ENCODE results near the gene EIPR1. TPM values are rescaled to one million over a fixed set of nuclear protein-coding genes. Genes with fewer than 3 reads are reported as not detected.

EIPR1 gene
- total and polyA plus RNA-seq, 2 of the 4 experiments (the other 2 are of a cell fraction), result 46.5 to 67.4 TPM

DNA sequence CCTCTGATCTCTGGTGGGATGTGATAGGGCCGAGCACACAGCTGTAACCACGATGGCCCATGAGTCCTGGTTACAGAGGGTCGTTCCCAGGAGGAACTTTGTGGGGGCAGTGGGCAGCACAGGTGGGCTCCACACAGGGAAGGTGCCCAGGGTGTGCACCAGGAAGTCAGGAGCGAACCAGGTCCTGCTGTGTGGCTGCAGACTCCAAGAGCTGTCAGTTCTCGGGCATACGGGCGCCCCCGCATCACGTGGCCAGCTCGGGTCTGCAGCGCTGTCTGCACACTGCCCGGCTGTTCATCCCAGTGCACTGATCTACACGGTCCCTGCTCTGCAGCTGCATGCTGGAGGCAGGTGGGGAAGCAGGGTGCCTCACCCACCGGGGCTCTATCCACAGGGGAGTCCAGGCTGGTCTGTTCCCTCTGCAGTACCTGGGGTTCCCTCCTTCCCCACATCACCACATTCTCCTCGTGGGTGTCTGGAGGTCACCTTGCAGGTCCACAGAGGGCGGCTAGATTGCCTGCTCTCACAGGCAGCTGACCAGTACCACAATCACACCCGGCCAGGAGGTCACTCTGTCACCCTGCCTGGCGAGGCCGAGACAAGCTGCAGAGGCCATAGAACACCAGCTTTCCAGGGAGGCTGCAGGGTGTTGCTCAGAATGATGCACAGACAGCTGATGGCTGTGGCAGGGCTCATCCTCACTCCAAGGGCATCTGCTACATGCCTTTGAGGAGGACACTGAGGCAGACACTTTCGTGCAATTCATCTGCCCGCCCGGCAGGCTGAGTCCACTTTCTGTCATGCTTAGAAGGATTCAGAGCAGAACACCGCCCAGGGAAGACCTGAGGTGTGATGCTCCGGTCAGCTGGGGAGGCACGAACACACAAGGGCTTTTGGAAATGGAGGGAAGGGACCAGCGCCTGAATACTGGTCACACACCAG, 202.7 kb downstream of the EIPR1 start (continued):
- no peak for TF ChIP-seq MAFK (IDR thresholded peaks at IDR 0.05; ENCODE audit: low read depth, low read length)

GRCh38 chr2:3173031-3173430, 204.6 kb downstream of the EIPR1 start:
- H2AFZ ChIP-seq (replicated peaks; ENCODE audit: low read length, poor library complexity), result no peak overlapping the region
- no peak overlapping the region for H3K27ac ChIP-seq (ENCODE audit: insufficient read depth, low read length)
- H4K91ac ChIP-seq (ENCODE audit: insufficient read depth, low read depth, low read length), result no peak overlapping the region
- no peaks in the 10 kb centered on the region for H3K79me1 ChIP-seq (ENCODE audit: low read depth in 1 of 2, low read length in 2 of 2)
- no peak overlapping the region for H2BK20ac ChIP-seq (ENCODE audit: low read depth, low read length)
- no peak overlapping the region for H4K5ac ChIP-seq (ENCODE audit: low read depth, low read length)
- no peak overlapping the region for H2AK5ac ChIP-seq (ENCODE audit: low read depth, low read length)
- H2AK9ac ChIP-seq (replicated peaks; ENCODE audit: low read depth, low read length, poor library complexity), result no peak overlapping the region
- ATAC-seq (ENCODE audit: low read depth), result no peak
- no peak overlapping the region for H4K8ac ChIP-seq (ENCODE audit: low read depth in 2 of 2, low read length in 2 of 2)
- no peak overlapping the region for H3K14ac ChIP-seq (replicated peaks; ENCODE audit: low read depth, low read length)
- peaks cover 9% of the 10 kb centered on the region for H3K4me1 ChIP-seq (ENCODE audit: control insufficient read depth, insufficient read depth, low read length)
- ChIA-PET POLR2A (ENCODE audit: unreplicated experiment) (no interaction called here), CTCF (no interaction called here)
- dilution Hi-C loops (cut with HindIII; ENCODE audit: low sequenced_read_pairs, unreplicated experiment) (no loop called here), intact Hi-C loops (cut with micrococcal nuclease) (no loop called here), in situ Hi-C loops (cut with MboI; ENCODE audit: low sequenced_read_pairs) (no loop called here)
- H3K36me3 ChIP-seq (ENCODE audit: control insufficient read depth, insufficient read depth, low read length), result no peaks in the 10 kb centered on the region
- H3K18ac ChIP-seq (ENCODE audit: low read depth, low read length), result no peak overlapping the region
- no peak overlapping the region for H3K4ac ChIP-seq (ENCODE audit: low read depth, low read length)
- H3K56ac ChIP-seq (ENCODE audit: extremely low read depth, insufficient read depth, low read length), result no peak overlapping the region
- no peak for DNase-seq
- TF ChIP-seq BHLHE40 (IDR thresholded peaks at IDR 0.05; ENCODE audit: low read depth, low read length), result no peak
- no peak for TF ChIP-seq RAD21 (IDR thresholded peaks at IDR 0.05; ENCODE audit: low read length)
- no peak for TF ChIP-seq RFX5 (IDR thresholded peaks at IDR 0.05; ENCODE audit: low read depth, low read length)
- TF ChIP-seq CEBPB (IDR thresholded peaks at IDR 0.05; ENCODE audit: low read depth, low read length), result no peak
- TF ChIP-seq MAZ (IDR thresholded peaks at IDR 0.05; ENCODE audit: borderline replicate concordance, low read depth, low read length), result no peak
- TF ChIP-seq CHD1 (IDR thresholded peaks at IDR 0.05; ENCODE audit: low read depth, low read length), result no peak
- TF ChIP-seq, protein P1, sequence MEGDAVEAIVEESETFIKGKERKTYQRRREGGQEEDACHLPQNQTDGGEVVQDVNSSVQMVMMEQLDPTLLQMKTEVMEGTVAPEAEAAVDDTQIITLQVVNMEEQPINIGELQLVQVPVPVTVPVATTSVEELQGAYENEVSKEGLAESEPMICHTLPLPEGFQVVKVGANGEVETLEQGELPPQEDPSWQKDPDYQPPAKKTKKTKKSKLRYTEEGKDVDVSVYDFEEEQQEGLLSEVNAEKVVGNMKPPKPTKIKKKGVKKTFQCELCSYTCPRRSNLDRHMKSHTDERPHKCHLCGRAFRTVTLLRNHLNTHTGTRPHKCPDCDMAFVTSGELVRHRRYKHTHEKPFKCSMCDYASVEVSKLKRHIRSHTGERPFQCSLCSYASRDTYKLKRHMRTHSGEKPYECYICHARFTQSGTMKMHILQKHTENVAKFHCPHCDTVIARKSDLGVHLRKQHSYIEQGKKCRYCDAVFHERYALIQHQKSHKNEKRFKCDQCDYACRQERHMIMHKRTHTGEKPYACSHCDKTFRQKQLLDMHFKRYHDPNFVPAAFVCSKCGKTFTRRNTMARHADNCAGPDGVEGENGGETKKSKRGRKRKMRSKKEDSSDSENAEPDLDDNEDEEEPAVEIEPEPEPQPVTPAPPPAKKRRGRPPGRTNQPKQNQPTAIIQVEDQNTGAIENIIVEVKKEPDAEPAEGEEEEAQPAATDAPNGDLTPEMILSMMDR (conservative IDR thresholded peaks at IDR 0.05; ENCODE audit: low read depth, low read length), result no peak
- TF ChIP-seq MXI1 (IDR thresholded peaks at IDR 0.05; ENCODE audit: borderline replicate concordance, low read depth, low read length), result no peak
- TF ChIP-seq RCOR1 (IDR thresholded peaks at IDR 0.05; ENCODE audit: insufficient replicate concordance, low read length), result no peak
- no peak for TF ChIP-seq POLR2A (IDR thresholded peaks at IDR 0.05; ENCODE audit: low read depth, low read length)
- no peak for TF ChIP-seq NFE2L2 (IDR thresholded peaks at IDR 0.05; ENCODE audit: low read depth, low read length)
- H3K4me2 ChIP-seq (ENCODE audit: low read depth, low read length), result no peak overlapping the region
- H2BK5ac ChIP-seq (ENCODE audit: low read depth, low read length, poor library complexity, severe bottlenecking), result no peak overlapping the region
- H3K23ac ChIP-seq (ENCODE audit: low read depth, low read length), result no peak overlapping the region
- H3K4me3 ChIP-seq (ENCODE audit: insufficient read depth, low read depth, low read length), result no peak overlapping the region
- peaks cover 4% of the 10 kb centered on the region; the same call in 1 of the 2 replicates for H4K20me1 ChIP-seq (ENCODE audit: insufficient read depth, low read length)
- H3K9ac ChIP-seq (ENCODE audit: low read depth, low read length), result no peak overlapping the region
- no peak overlapping the region for H2BK15ac ChIP-seq (ENCODE audit: low read depth, low read length)
- H3K27me3 ChIP-seq (ENCODE audit: control insufficient read depth, insufficient read depth, low read length), result no peaks in the 10 kb centered on the region
- peaks cover 8% of the 10 kb centered on the region; the same call in 1 of the 2 replicates for H3K9me1 ChIP-seq (ENCODE audit: insufficient read depth, low read length)
- no peak overlapping the region for H2BK120ac ChIP-seq (ENCODE audit: low read depth, low read length)
- WGBS, 2 experiments (ENCODE audit: extremely low coverage in 2 of 2, insufficient read length in 1 of 2), result 91% methylated on average over 5 of the region's 14 CpGs; no CpG with 5 or more reads in 1 of the 2 experiments
- H3K9me3 ChIP-seq (ENCODE audit: control insufficient read depth, insufficient read depth, low read length), result no peaks in the 10 kb centered on the region
- BruUV-seq (replicated peaks), result no TSS peak

All from IMR-90 (cell line).